ENCODE measurements around the gene TENT4B. TPM values are rescaled to one million over a fixed set of nuclear protein-coding genes. Genes with fewer than 3 reads are reported as not detected.

The TENT4B gene
- total RNA-seq, 1 experiment from 2014 or later: 16.9 TPM

GRCh38 chr16:50274326-50275097 is 121.4 kb downstream of the TENT4B start:
- RAD21 ChIA-PET (ENCODE audit: low non-redundant PET in 1 of 2, low total read pairs in 2 of 2, uncharacterized antibody in 2 of 2, unreplicated experiment in 2 of 2): no interaction called here
- ATAC-seq: no peak
- H4K20me1 ChIP-seq (ENCODE audit: insufficient read depth): no peaks in the 10 kb centered on the region
- no peaks in the 10 kb centered on the region for H3K27me3 ChIP-seq (ENCODE audit: insufficient read depth, low read length)
- no peaks in the 10 kb centered on the region for H3K36me3 ChIP-seq (ENCODE audit: control insufficient read depth in 1 of 2, insufficient read depth in 2 of 2, low read length in 2 of 2)
- no peaks in the 10 kb centered on the region for H3K4me1 ChIP-seq (ENCODE audit: control insufficient read depth in 1 of 2, insufficient read depth in 2 of 2, low read length in 2 of 2)
- intact Hi-C loops (cut with micrococcal nuclease): no loop called here
- POLR2A ChIA-PET: no interaction called here
- no peak for DNase-seq (ENCODE audit: low read depth, low spot score)
- H3K27ac ChIP-seq (ENCODE audit: low read depth, low read length): no peak overlapping the region
- H3K9ac ChIP-seq (ENCODE audit: low read length): no peak overlapping the region
- no peak overlapping the region for H2AFZ ChIP-seq (ENCODE audit: low read depth, low read length, poor library complexity, severe bottlenecking)
- no peaks in the 10 kb centered on the region for H3K9me2 ChIP-seq (ENCODE audit: insufficient read depth)
- H3K9me3 ChIP-seq (ENCODE audit: control insufficient read depth in 1 of 2, insufficient read depth in 1 of 2, low read depth in 1 of 2, low read length in 2 of 2): no peaks in the 10 kb centered on the region
- no TSS peak for BruUV-seq (replicated peaks)
- H3K4me3 ChIP-seq (replicated peaks in 1 of 2; ENCODE audit: low read depth in 1 of 2, low read length in 2 of 2): no peak overlapping the region
- H3K79me2 ChIP-seq (ENCODE audit: insufficient read depth, low read length): peaks cover 7% of the 10 kb centered on the region; the same call in 1 of the 2 replicates
- no peak overlapping the region for H3K4me2 ChIP-seq (ENCODE audit: low read length)
- TF ChIP-seq SP1 (IDR thresholded peaks at IDR 0.05; ENCODE audit: low read depth) (no peak), CEBPB (IDR thresholded peaks at IDR 0.05; ENCODE audit: low read depth) (no peak), ZFX (IDR thresholded peaks at IDR 0.05) (no peak), ZNF274 (IDR thresholded peaks at IDR 0.05; ENCODE audit: low read depth, low read length) (no peak), YY1 (IDR thresholded peaks at IDR 0.05; ENCODE audit: extremely low read depth, insufficient replicate concordance, low read depth, low read length) (no peak), EGR1 (IDR thresholded peaks at IDR 0.05; ENCODE audit: low read depth) (no peak), SRF (IDR thresholded peaks at IDR 0.05; ENCODE audit: low read depth) (no peak), POLR2AphosphoS5 (IDR thresholded peaks at IDR 0.05; ENCODE audit: low read depth, low read length) (no peak), EZH2phosphoT487 (IDR thresholded peaks at IDR 0.05; ENCODE audit: borderline replicate concordance) (no peak), TCF7L2 (IDR thresholded peaks at IDR 0.05; ENCODE audit: borderline replicate concordance, extremely low read depth, insufficient read depth, insufficient read length) (no peak), JUND (IDR thresholded peaks at IDR 0.05) (no peak), SIN3A (IDR thresholded peaks at IDR 0.05; ENCODE audit: low read depth) (no peak)
- TF ChIP-seq, protein P1, sequence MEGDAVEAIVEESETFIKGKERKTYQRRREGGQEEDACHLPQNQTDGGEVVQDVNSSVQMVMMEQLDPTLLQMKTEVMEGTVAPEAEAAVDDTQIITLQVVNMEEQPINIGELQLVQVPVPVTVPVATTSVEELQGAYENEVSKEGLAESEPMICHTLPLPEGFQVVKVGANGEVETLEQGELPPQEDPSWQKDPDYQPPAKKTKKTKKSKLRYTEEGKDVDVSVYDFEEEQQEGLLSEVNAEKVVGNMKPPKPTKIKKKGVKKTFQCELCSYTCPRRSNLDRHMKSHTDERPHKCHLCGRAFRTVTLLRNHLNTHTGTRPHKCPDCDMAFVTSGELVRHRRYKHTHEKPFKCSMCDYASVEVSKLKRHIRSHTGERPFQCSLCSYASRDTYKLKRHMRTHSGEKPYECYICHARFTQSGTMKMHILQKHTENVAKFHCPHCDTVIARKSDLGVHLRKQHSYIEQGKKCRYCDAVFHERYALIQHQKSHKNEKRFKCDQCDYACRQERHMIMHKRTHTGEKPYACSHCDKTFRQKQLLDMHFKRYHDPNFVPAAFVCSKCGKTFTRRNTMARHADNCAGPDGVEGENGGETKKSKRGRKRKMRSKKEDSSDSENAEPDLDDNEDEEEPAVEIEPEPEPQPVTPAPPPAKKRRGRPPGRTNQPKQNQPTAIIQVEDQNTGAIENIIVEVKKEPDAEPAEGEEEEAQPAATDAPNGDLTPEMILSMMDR (IDR thresholded peaks at IDR 0.05 in 2 of 3, conservative IDR thresholded peaks at IDR 0.05 in 1 of 3; ENCODE audit: borderline replicate concordance in 1 of 3, insufficient read depth in 1 of 3, low read depth in 2 of 3, low read length in 2 of 3): no peak
- TF ChIP-seq, protein P2, sequence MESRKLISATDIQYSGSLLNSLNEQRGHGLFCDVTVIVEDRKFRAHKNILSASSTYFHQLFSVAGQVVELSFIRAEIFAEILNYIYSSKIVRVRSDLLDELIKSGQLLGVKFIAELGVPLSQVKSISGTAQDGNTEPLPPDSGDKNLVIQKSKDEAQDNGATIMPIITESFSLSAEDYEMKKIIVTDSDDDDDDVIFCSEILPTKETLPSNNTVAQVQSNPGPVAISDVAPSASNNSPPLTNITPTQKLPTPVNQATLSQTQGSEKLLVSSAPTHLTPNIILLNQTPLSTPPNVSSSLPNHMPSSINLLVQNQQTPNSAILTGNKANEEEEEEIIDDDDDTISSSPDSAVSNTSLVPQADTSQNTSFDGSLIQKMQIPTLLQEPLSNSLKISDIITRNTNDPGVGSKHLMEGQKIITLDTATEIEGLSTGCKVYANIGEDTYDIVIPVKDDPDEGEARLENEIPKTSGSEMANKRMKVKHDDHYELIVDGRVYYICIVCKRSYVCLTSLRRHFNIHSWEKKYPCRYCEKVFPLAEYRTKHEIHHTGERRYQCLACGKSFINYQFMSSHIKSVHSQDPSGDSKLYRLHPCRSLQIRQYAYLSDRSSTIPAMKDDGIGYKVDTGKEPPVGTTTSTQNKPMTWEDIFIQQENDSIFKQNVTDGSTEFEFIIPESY (IDR thresholded peaks at IDR 0.05; ENCODE audit: extremely low read depth, insufficient replicate concordance, low read length): no peak
- TF ChIP-seq, protein P3, sequence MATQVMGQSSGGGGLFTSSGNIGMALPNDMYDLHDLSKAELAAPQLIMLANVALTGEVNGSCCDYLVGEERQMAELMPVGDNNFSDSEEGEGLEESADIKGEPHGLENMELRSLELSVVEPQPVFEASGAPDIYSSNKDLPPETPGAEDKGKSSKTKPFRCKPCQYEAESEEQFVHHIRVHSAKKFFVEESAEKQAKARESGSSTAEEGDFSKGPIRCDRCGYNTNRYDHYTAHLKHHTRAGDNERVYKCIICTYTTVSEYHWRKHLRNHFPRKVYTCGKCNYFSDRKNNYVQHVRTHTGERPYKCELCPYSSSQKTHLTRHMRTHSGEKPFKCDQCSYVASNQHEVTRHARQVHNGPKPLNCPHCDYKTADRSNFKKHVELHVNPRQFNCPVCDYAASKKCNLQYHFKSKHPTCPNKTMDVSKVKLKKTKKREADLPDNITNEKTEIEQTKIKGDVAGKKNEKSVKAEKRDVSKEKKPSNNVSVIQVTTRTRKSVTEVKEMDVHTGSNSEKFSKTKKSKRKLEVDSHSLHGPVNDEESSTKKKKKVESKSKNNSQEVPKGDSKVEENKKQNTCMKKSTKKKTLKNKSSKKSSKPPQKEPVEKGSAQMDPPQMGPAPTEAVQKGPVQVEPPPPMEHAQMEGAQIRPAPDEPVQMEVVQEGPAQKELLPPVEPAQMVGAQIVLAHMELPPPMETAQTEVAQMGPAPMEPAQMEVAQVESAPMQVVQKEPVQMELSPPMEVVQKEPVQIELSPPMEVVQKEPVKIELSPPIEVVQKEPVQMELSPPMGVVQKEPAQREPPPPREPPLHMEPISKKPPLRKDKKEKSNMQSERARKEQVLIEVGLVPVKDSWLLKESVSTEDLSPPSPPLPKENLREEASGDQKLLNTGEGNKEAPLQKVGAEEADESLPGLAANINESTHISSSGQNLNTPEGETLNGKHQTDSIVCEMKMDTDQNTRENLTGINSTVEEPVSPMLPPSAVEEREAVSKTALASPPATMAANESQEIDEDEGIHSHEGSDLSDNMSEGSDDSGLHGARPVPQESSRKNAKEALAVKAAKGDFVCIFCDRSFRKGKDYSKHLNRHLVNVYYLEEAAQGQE (IDR thresholded peaks at IDR 0.05; ENCODE audit: low read depth): no peak
- CTCF ChIA-PET: no interaction called here

Measured in HCT116 (cell line).